Suprapubic skin (tissue), 4 donors: ENCODE measurements around the gene PRDX6. TPM values are rescaled to one million over a fixed set of nuclear protein-coding genes. Genes with fewer than 3 reads are reported as not detected.

Experiments
- DNase-seq, 2 donors: peaks; one replicate each; pipeline ENCODE4 v3.0.0-alpha.2; 2019; ENCODE audit warnings: low spot score in 2 of 2
- H3K27ac ChIP-seq: fragments of 200-600 bp; sonication (generic); one replicate; pipeline ENCODE4 v1.5.1; 2019
- H3K27me3 ChIP-seq: fragments of 200-600 bp; sonication (generic); one replicate; pipeline ENCODE4 v1.5.1; 2019
- H3K36me3 ChIP-seq: fragments of 200-600 bp; sonication (generic); one replicate; pipeline ENCODE4 v1.5.1; 2019
- H3K4me1 ChIP-seq: fragments of 200-600 bp; sonication (generic); one replicate; pipeline ENCODE4 v1.5.1; 2019
- H3K4me3 ChIP-seq: fragments of 200-600 bp; sonication (generic); one replicate; pipeline ENCODE4 v1.5.1; 2019; ENCODE audit warnings: mild to moderate bottlenecking
- H3K9me3 ChIP-seq: fragments of 200-600 bp; sonication (generic); one replicate; pipeline ENCODE4 v1.5.1; 2019
- CTCF ChIP-seq, 2 donors: fragments of 200-600 bp in 1 of 2; fragments of 450-650 bp in 1 of 2; sonication (generic) in 1 of 2; IDR thresholded peaks; one replicate each; pipeline ENCODE4 v1.5.1; 2016 to 2019; ENCODE audit warnings: antibody characterized with exemption in 2 of 2, mild to moderate bottlenecking in 1 of 2, moderate library complexity in 1 of 2
- EP300 ChIP-seq: sonication (generic); formaldehyde crosslinking; IDR thresholded peaks from one replicate; pipeline ENCODE4 v1.6.1; 2017; ENCODE audit warnings: antibody characterized with exemption
- POLR2A ChIP-seq, 2 donors: fragments of 450-650 bp; IDR thresholded peaks; one replicate each; pipeline ENCODE4 v1.6.1; 2017; ENCODE audit warnings: antibody characterized with exemption in 2 of 2, mild to moderate bottlenecking in 2 of 2, moderate library complexity in 2 of 2
- POLR2AphosphoS5 ChIP-seq, 3 donors: sonication (generic); formaldehyde crosslinking; IDR thresholded peaks; one replicate each; pipeline ENCODE4 v1.6.1; 2017; ENCODE audit warnings: antibody characterized with exemption in 3 of 3
- WGBS: methylation state at CpG from one replicate; pipeline ENCODE4 v1.1.5; 2018; 5-methylcytosine and 5-hydroxymethylcytosine counted together
- total RNA-seq, 4 donors: library from RNA; depleted of rRNA; stranded (reverse); fragments of >200 nt; gene quantifications; one replicate each; pipeline ENCODE4 v1.1.0, GENCODE V29; 2016

Gene PRDX6
- total RNA-seq, 4 donors from 2014 or later = 151 to 223 (median 190) TPM

- Histone ChIP-seq H3K27me3 (no peaks in the 10 kb centered on the region), H3K9me3 (no peaks in the 10 kb centered on the region), H3K4me1 (no peaks in the 10 kb centered on the region), H3K27ac (no peak overlapping the region), H3K4me3 (no peak overlapping the region), H3K36me3 (no peaks in the 10 kb centered on the region)
- 95% methylated on average over 3 of the region's 3 CpGs for WGBS
- DNase-seq = no peak
- no peak for TF ChIP-seq CTCF (IDR thresholded peaks at IDR 0.05)
- no peak for TF ChIP-seq EP300
- no peak for TF ChIP-seq POLR2AphosphoS5 (IDR thresholded peaks at IDR 0.05)
- no peak for TF ChIP-seq POLR2A (IDR thresholded peaks at IDR 0.05)
These were observed 46.2 kb downstream of the PRDX6 start for GRCh38 chr1:173523329-173523728.

- H3K27ac ChIP-seq = no peak overlapping the region
- H3K27me3 ChIP-seq = no peaks in the 10 kb centered on the region
- 72% methylated on average over 1 of the region's 1 CpG for WGBS
- no peaks in the 10 kb centered on the region for H3K36me3 ChIP-seq
- no peak overlapping the region for H3K4me3 ChIP-seq
- no peaks in the 10 kb centered on the region for H3K4me1 ChIP-seq
- TF ChIP-seq EP300 = no peak
- no peak for TF ChIP-seq POLR2A (IDR thresholded peaks at IDR 0.05)
- no peak for TF ChIP-seq CTCF (IDR thresholded peaks at IDR 0.05)
- TF ChIP-seq POLR2AphosphoS5 (IDR thresholded peaks at IDR 0.05) = no peak
- no peaks in the 10 kb centered on the region for H3K9me3 ChIP-seq
- DNase-seq = no peak
These were observed 48.8 kb downstream of the PRDX6 start for GRCh38 chr1:173525926-173526325.

DNA sequence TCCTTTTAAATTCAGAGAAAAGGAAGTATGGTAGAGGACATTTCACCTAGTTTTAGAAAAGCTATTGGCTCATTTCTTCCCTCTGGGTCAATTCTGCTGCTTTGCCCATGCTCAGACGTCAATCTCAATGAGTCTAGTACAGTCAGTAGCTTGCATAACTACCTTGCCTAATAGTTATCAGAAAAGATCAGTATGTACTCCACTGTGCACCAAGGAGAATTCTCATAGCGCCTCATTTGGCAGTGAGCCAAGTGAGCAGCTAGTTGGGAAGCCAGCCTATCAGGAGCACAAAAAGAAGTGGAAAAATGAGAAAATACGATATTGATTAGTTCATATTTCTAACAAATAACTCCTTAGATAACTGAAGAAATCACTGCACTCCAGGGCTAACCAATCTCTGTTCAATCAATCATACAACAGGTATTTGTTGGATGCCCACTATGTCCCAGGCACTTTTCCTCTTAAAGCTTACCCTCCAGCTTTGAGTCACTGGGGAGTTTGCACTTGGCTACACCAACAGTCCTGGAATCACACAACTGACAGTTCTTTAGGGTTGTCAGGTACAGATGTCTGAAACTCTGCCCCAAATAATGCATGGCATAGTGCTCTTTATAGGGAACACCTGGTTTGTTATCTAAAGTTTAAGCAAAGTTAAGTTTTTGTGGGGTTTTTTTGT lies 50.2 kb downstream of the PRDX6 start:
- 31% methylated on average over 3 of the region's 3 CpGs for WGBS
- TF ChIP-seq EP300 (no peak), CTCF (IDR thresholded peaks at IDR 0.05) (no peak), POLR2A (IDR thresholded peaks at IDR 0.05) (no peak), POLR2AphosphoS5 (IDR thresholded peaks at IDR 0.05) (no peak)
- no peak overlapping the region for H3K27ac ChIP-seq

DNA sequence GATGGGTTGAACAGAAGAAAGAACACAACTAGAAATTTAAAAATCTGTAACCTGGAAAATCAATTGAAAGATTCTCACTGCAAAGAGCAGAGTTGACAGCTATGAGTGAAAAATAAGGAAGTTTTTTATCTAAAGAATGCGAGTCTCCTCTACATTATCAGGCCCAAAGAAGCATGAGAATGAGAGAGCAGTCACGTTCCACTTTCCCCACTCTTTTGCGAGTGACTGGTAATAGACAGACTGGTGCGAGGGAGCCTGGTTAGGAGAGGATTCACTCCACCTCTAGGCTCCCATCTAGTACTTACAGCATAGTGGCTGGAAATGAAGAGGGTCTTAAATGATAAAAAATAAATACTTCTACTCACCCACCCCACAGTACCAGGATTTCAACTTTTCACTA lies 52.0 kb downstream of the PRDX6 start:
- H3K27ac ChIP-seq = no peak overlapping the region
- H3K27me3 ChIP-seq = no peaks in the 10 kb centered on the region
- no peak for DNase-seq
- TF ChIP-seq POLR2AphosphoS5 (IDR thresholded peaks at IDR 0.05) = no peak
- TF ChIP-seq CTCF (IDR thresholded peaks at IDR 0.05) = no peak
- TF ChIP-seq POLR2A (IDR thresholded peaks at IDR 0.05) = no peak
- no peak for TF ChIP-seq EP300
- 78% methylated on average over 4 of the region's 4 CpGs for WGBS
- no peak overlapping the region for H3K4me3 ChIP-seq
- no peaks in the 10 kb centered on the region for H3K9me3 ChIP-seq
- no peaks in the 10 kb centered on the region for H3K4me1 ChIP-seq
- H3K36me3 ChIP-seq = no peaks in the 10 kb centered on the region

More for the DNA sequence above, 50.2 kb downstream of the PRDX6 start:
- no peak for DNase-seq
- no peaks in the 10 kb centered on the region for H3K4me1 ChIP-seq
- H3K4me3 ChIP-seq = no peak overlapping the region
- H3K27me3 ChIP-seq = no peaks in the 10 kb centered on the region
- no peaks in the 10 kb centered on the region for H3K9me3 ChIP-seq
- H3K36me3 ChIP-seq = no peaks in the 10 kb centered on the region

DNA sequence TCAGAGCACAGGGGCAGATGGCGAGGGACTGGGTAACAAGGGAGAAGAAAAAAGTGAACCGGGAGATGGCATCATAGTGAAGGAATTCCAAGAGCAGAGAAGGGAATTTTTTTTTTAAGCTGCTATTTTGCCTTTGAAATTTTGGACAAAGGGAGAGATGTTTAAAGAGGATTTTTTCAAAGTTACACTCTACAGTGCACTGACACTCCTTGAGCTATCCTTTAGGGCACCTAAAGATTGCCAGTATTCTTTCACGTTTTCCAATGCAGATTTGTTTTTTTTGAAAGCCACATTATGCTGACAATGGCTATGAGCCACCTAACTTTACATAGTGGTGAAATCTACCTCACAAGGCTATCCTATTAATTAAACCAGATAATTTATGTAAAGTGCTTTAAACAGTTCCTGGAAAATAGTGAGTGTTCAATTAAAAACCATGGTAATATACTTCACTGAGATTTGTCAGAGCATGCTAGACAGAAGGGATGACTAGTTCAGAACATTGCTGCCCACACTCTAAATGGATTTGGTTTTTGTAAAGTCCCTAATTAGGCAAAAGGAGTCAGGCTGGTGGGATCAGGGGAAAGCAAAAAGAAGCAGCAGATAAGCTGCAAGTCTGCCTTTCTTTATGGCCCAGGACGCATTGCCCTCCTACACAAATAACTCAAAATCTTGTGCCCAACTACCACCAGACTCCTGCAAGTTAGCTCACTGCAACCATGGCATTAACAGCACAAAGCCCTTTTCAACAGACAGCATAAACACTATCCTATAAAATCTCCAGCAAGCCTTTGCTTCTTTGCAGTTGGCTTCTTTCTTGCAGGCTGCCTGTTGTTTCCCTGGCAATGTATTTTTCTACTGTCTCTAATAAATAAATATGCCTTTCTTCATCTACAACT lies 53.9 kb downstream of the PRDX6 start:
- DNase-seq = no peak
- Histone ChIP-seq H3K4me1 (no peaks in the 10 kb centered on the region), H3K27me3 (no peaks in the 10 kb centered on the region), H3K9me3 (no peaks in the 10 kb centered on the region), H3K27ac (no peak overlapping the region), H3K36me3 (no peaks in the 10 kb centered on the region), H3K4me3 (no peak overlapping the region)
- TF ChIP-seq EP300 (no peak), POLR2A (IDR thresholded peaks at IDR 0.05) (no peak), POLR2AphosphoS5 (IDR thresholded peaks at IDR 0.05) (no peak), CTCF (IDR thresholded peaks at IDR 0.05) (no peak)
- 51% methylated on average over 4 of the region's 4 CpGs for WGBS
